Vagina (tissue), 2 donors: ENCODE data around the gene OTOS.

Source experiments
- POLR2AphosphoS5 ChIP-seq, 2 donors: sonication (generic); formaldehyde crosslinking; IDR thresholded peaks; one replicate each; pipeline ENCODE4 v1.9.0; 2017; ENCODE audit warnings: antibody characterized with exemption in 2 of 2, mild to moderate bottlenecking in 2 of 2, low read depth in 1 of 2; ENCODE audit not compliant: insufficient read depth in 1 of 2
- TF ChIP-seq, protein P1 (sequence below), 3 experiments: fragments of 450-650 bp in 2 of 3; fragments of 200-600 bp in 1 of 3; sonication (generic) in 1 of 3; IDR thresholded peaks; one replicate each; pipeline ENCODE4 v1.5.1; 2017 to 2019; ENCODE audit warnings: antibody characterized with exemption in 3 of 3, mild to moderate bottlenecking in 2 of 3, moderate library complexity in 2 of 3

DNA sequence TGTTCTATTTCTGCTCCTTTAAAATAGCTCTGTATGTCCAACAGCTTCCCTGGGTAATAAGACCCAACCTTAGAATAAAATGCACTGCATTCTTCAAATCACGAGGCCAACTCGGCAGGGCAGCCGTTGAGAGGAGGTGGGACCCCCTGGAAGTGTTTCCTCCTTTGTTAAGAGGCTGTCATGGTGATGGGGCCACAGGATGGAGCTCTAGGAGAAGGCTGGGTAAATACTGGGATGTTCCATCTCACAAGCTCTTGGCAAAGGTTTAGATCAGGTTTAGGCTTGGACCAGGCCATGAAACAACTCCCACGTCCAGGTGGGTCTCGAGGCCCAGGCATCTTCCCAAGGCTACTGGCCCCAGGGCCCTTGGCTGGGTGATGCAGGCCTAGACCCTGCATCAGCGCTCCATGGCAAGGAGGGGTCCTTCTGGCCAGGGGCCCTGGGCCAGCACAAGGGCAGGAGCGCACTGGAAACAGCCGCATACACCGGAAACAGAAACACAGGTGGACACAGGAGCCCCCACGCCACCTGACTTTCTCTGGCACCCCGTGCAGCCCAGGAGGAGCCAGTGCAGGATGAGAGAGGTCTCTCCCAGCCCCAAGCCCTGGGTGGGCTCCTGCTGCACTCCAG is 38.8 kb upstream of the OTOS start:
- TF ChIP-seq, protein P1, sequence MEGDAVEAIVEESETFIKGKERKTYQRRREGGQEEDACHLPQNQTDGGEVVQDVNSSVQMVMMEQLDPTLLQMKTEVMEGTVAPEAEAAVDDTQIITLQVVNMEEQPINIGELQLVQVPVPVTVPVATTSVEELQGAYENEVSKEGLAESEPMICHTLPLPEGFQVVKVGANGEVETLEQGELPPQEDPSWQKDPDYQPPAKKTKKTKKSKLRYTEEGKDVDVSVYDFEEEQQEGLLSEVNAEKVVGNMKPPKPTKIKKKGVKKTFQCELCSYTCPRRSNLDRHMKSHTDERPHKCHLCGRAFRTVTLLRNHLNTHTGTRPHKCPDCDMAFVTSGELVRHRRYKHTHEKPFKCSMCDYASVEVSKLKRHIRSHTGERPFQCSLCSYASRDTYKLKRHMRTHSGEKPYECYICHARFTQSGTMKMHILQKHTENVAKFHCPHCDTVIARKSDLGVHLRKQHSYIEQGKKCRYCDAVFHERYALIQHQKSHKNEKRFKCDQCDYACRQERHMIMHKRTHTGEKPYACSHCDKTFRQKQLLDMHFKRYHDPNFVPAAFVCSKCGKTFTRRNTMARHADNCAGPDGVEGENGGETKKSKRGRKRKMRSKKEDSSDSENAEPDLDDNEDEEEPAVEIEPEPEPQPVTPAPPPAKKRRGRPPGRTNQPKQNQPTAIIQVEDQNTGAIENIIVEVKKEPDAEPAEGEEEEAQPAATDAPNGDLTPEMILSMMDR (IDR thresholded peaks at IDR 0.05) = no peak
- TF ChIP-seq POLR2AphosphoS5 (IDR thresholded peaks at IDR 0.05; ENCODE audit: insufficient read depth in 1 of 2, low read depth in 1 of 2) = no peak
